ENCODE results near the gene UBR3. TPM values are rescaled to one million over a fixed set of nuclear protein-coding genes. Genes with fewer than 3 reads are reported as not detected.
A peak's percentile ranks its signal among the peaks of the same experiment; 100 is the strongest.
"Not testable (repeated sequence)": the region's sequence is repeated elsewhere in the genome, so short reads cannot be mapped to it uniquely, and the experiment has no call there.

The UBR3 gene
- polyA plus RNA-seq, 4 donors = 8.1 to 21.6 (median 10.1) TPM

GRCh38 chr2:169818241-169818640 lies 9.0 kb upstream of the UBR3 start:
- DNase-seq = no peak
- Histone ChIP-seq H3K27me3 (ENCODE audit: control insufficient read depth in 3 of 3, insufficient read depth in 3 of 3, low read length in 3 of 3) (no peaks in the 10 kb centered on the region), H3K36me3 (ENCODE audit: control insufficient read depth in 3 of 3, insufficient read depth in 2 of 3, low read depth in 1 of 3, low read length in 3 of 3) (peaks cover 0 to 21% (median 6%) of the 10 kb centered on the region in 3 donors), H3K4me3 (ENCODE audit: low read depth in 1 of 3, low read length in 3 of 3) (no peak overlapping the region), H3K4me1 (ENCODE audit: control insufficient read depth in 3 of 3, insufficient read depth in 2 of 3, low read depth in 1 of 3, low read length in 2 of 3) (peaks cover 0 to 2% (median under 1%) of the 10 kb centered on the region in 3 donors), H3K9me3 (ENCODE audit: control insufficient read depth in 2 of 2, insufficient read depth in 1 of 2, low read depth in 1 of 2, low read length in 1 of 2) (no peaks in the 10 kb centered on the region), H3K27ac (ENCODE audit: low read depth in 1 of 3, low read length in 2 of 3) (no peak overlapping the region)
- FAIRE-seq = no peak

DNA sequence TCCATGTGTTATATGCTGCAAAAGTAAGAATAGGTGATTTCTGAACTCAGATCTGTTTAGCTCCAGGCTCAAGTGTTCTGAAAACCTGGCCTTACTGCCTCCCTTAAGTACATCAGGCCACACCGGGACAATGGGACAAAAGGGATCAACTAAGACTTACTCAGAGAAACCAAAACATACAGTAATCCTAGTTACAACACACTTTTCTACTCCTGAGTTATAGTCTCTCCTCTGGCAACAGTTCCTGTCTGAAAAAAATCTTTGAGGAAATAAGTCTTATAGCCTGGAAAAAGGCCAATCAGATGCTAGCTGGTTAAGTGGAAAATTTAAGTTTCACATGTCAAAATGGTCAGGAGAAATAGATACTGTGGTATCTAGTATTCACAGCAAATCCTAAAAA lies 8.1 kb upstream of the UBR3 start:
- WGBS, 3 donors = 90 to 100% (median 94%) methylated on average over 1 of the region's 1 CpG
- Histone ChIP-seq H3K27me3 (ENCODE audit: control insufficient read depth in 3 of 3, insufficient read depth in 3 of 3, low read length in 3 of 3) (no peaks in the 10 kb centered on the region), H3K36me3 (ENCODE audit: control insufficient read depth in 3 of 3, insufficient read depth in 2 of 3, low read depth in 1 of 3, low read length in 3 of 3) (peaks cover 0 to 14% (median 6%) of the 10 kb centered on the region in 3 donors), H3K4me3 (ENCODE audit: low read depth in 1 of 3, low read length in 3 of 3) (no peak overlapping the region), H3K27ac (ENCODE audit: low read depth in 1 of 3, low read length in 2 of 3) (no peak overlapping the region), H3K9me3 (ENCODE audit: control insufficient read depth in 2 of 2, insufficient read depth in 1 of 2, low read depth in 1 of 2, low read length in 1 of 2) (no peaks in the 10 kb centered on the region), H3K4me1 (ENCODE audit: control insufficient read depth in 3 of 3, insufficient read depth in 2 of 3, low read depth in 1 of 3, low read length in 2 of 3) (peaks cover 0 to 8% (median 2%) of the 10 kb centered on the region in 3 donors)
- DNase-seq (no peak), FAIRE-seq (no peak)

- H3K27me3 ChIP-seq (ENCODE audit: control insufficient read depth in 3 of 3, insufficient read depth in 3 of 3, low read length in 3 of 3); H3K9me3 ChIP-seq (ENCODE audit: control insufficient read depth in 2 of 2, insufficient read depth in 1 of 2, low read depth in 1 of 2, low read length in 1 of 2); H3K36me3 ChIP-seq (ENCODE audit: control insufficient read depth in 3 of 3, insufficient read depth in 2 of 3, low read depth in 1 of 3, low read length in 3 of 3); FAIRE-seq; H3K27ac ChIP-seq (ENCODE audit: low read depth in 1 of 3, low read length in 2 of 3); H3K4me3 ChIP-seq (ENCODE audit: low read depth in 1 of 3, low read length in 3 of 3): not testable (repeated sequence)
- H3K4me1 ChIP-seq (ENCODE audit: control insufficient read depth in 3 of 3, insufficient read depth in 2 of 3, low read depth in 1 of 3, low read length in 2 of 3) = peaks cover 0 to 11% (median 2%) of the 10 kb centered on the region in 3 donors
- peak in 1 of 2 donors; percentile 19 for DNase-seq
- WGBS, 3 donors = 67 to 72% (median 70%) methylated on average over 7 of the region's 7 CpGs
Observed at GRCh38 chr2:169820101-169820500, 7.2 kb upstream of the UBR3 start.

GRCh38 chr2:169822036-169822435 lies 5.2 kb upstream of the UBR3 start:
- WGBS, 3 donors = 70 to 76% (median 71%) methylated on average over 3 of the region's 3 CpGs
- H3K4me1 ChIP-seq (ENCODE audit: control insufficient read depth in 3 of 3, insufficient read depth in 2 of 3, low read depth in 1 of 3, low read length in 2 of 3) = peaks cover 0 to 11% (median 2%) of the 10 kb centered on the region in 3 donors
- FAIRE-seq (no peak), DNase-seq (no peak)
- H3K27me3 ChIP-seq (ENCODE audit: control insufficient read depth in 3 of 3, insufficient read depth in 3 of 3, low read length in 3 of 3) = no peaks in the 10 kb centered on the region
- H3K36me3 ChIP-seq (ENCODE audit: control insufficient read depth in 3 of 3, insufficient read depth in 2 of 3, low read depth in 1 of 3, low read length in 3 of 3) = peaks cover 0 to 6% (median 4%) of the 10 kb centered on the region in 3 donors
- H3K27ac ChIP-seq (ENCODE audit: low read depth in 1 of 3, low read length in 2 of 3) = no peak overlapping the region
- H3K4me3 ChIP-seq (ENCODE audit: low read depth in 1 of 3, low read length in 3 of 3) = no peak overlapping the region
- H3K9me3 ChIP-seq (ENCODE audit: control insufficient read depth in 2 of 2, insufficient read depth in 1 of 2, low read depth in 1 of 2, low read length in 1 of 2) = no peaks in the 10 kb centered on the region

GRCh38 chr2:169822785-169823392 lies 4.4 kb upstream of the UBR3 start:
- WGBS, 3 donors = 86 to 88% (median 88%) methylated on average over 4 of the region's 4 CpGs
- peaks cover 0 to 4% (median 3%) of the 10 kb centered on the region in 3 donors for H3K36me3 ChIP-seq (ENCODE audit: control insufficient read depth in 3 of 3, insufficient read depth in 2 of 3, low read depth in 1 of 3, low read length in 3 of 3)
- no peaks in the 10 kb centered on the region for H3K9me3 ChIP-seq (ENCODE audit: control insufficient read depth in 2 of 2, insufficient read depth in 1 of 2, low read depth in 1 of 2, low read length in 1 of 2)
- no peak overlapping the region for H3K4me3 ChIP-seq (ENCODE audit: low read depth in 1 of 3, low read length in 3 of 3)
- FAIRE-seq (no peak), DNase-seq (no peak)
- no peaks in the 10 kb centered on the region for H3K27me3 ChIP-seq (ENCODE audit: control insufficient read depth in 3 of 3, insufficient read depth in 3 of 3, low read length in 3 of 3)
- peaks cover 0 to 11% (median 2%) of the 10 kb centered on the region in 3 donors for H3K4me1 ChIP-seq (ENCODE audit: control insufficient read depth in 3 of 3, insufficient read depth in 2 of 3, low read depth in 1 of 3, low read length in 2 of 3)
- no peak overlapping the region for H3K27ac ChIP-seq (ENCODE audit: low read depth in 1 of 3, low read length in 2 of 3)

GRCh38 chr2:169823996-169824372 lies 3.3 kb upstream of the UBR3 start:
- no peaks in the 10 kb centered on the region for H3K9me3 ChIP-seq (ENCODE audit: control insufficient read depth in 2 of 2, insufficient read depth in 1 of 2, low read depth in 1 of 2, low read length in 1 of 2)
- FAIRE-seq (no peak), DNase-seq (no peak)
- H3K27me3 ChIP-seq (ENCODE audit: control insufficient read depth in 3 of 3, insufficient read depth in 3 of 3, low read length in 3 of 3) = no peaks in the 10 kb centered on the region
- peak overlapping the region in 2 of 3 donors; percentile 79 to 82 for H3K27ac ChIP-seq (ENCODE audit: low read depth in 1 of 3, low read length in 2 of 3)
- 16 to 25% (median 20%) methylated on average over 4 of the region's 4 CpGs for WGBS, 3 donors
- peaks cover 0 to 4% (median 0%) of the 10 kb centered on the region in 3 donors for H3K36me3 ChIP-seq (ENCODE audit: control insufficient read depth in 3 of 3, insufficient read depth in 2 of 3, low read depth in 1 of 3, low read length in 3 of 3)
- peaks cover 2 to 11% (median 3%) of the 10 kb centered on the region in 3 donors for H3K4me1 ChIP-seq (ENCODE audit: control insufficient read depth in 3 of 3, insufficient read depth in 2 of 3, low read depth in 1 of 3, low read length in 2 of 3)
- H3K4me3 ChIP-seq (ENCODE audit: low read depth in 1 of 3, low read length in 3 of 3) = peak overlapping the region; percentile 74 to 94 (median 90)

DNA sequence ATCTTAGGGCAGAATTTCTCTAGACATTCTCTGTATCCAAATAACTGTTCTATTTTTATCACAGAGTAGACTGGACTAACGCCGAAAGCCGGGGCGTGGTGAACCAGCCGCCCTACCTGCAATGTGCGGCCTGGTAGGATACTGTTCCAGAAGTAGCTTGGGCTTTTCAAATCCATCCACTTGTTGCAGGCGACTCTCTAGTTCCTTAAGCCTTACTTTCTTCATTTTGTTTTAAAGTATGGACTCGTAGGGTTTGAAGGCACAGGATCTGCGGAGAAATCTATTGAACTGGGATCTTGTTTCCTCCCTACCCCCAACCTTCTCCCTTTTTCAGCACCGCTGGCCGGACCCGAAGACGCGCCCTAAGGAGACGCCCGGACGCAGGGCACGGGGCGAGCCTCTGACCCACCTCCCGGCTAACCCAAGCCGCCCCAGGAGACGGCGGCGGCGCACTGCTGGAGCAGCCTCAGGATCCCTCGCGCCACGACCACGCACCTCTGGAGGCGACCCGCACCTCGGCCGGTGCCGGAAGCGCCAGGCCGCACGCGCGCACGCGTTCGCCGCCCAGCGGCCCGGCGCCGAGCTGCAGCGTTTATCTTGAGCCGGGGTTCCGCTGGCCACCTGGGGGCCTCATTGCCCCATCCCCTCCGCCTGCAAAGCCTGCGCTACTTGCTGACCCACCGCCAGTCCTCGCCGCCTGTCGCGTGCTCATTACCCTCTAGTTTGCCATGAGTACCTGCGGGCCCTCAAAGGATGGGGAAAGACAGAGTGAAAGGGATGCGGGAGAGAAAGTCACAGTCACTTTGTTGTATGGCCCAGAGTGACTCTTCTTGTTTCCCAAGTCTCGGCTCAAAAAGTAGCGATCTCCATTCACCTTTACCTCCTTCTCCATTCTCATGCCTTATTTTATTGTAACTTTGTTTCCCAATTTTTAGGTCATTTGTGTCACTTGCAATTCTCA lies 2.6 kb upstream of the UBR3 start, which contains the start of gene METTL5:
TSS of gene METTL5 (minus strand) at position 533 of the 961 bp plus-strand sequence. CDS start at position 225, 308 bp downstream.
- peaks cover 0 to 7% (median 0%) of the 10 kb centered on the region in 3 donors for H3K36me3 ChIP-seq (ENCODE audit: control insufficient read depth in 3 of 3, insufficient read depth in 2 of 3, low read depth in 1 of 3, low read length in 3 of 3)
- peak within 1 kb of the TSS; percentile 77 to 82 (median 79) for H3K27ac ChIP-seq (ENCODE audit: low read depth in 1 of 3, low read length in 2 of 3)
- 1 to 2% (median 1%) methylated on average over 47 to 61 of the region's 61 CpGs for WGBS, 3 donors
- H3K4me1 ChIP-seq (ENCODE audit: control insufficient read depth in 3 of 3, insufficient read depth in 2 of 3, low read depth in 1 of 3, low read length in 2 of 3) = peaks cover 2 to 11% (median 3%) of the 10 kb centered on the region in 3 donors
- H3K9me3 ChIP-seq (ENCODE audit: control insufficient read depth in 2 of 2, insufficient read depth in 1 of 2, low read depth in 1 of 2, low read length in 1 of 2) = no peaks in the 10 kb centered on the region
- no peaks in the 10 kb centered on the region for H3K27me3 ChIP-seq (ENCODE audit: control insufficient read depth in 3 of 3, insufficient read depth in 3 of 3, low read length in 3 of 3)
- peak within 1 kb of the TSS; percentile 74 to 94 (median 90) for H3K4me3 ChIP-seq (ENCODE audit: low read depth in 1 of 3, low read length in 3 of 3)
- FAIRE-seq = no peak
- DNase-seq = peak; percentile 77 to 92

DNA sequence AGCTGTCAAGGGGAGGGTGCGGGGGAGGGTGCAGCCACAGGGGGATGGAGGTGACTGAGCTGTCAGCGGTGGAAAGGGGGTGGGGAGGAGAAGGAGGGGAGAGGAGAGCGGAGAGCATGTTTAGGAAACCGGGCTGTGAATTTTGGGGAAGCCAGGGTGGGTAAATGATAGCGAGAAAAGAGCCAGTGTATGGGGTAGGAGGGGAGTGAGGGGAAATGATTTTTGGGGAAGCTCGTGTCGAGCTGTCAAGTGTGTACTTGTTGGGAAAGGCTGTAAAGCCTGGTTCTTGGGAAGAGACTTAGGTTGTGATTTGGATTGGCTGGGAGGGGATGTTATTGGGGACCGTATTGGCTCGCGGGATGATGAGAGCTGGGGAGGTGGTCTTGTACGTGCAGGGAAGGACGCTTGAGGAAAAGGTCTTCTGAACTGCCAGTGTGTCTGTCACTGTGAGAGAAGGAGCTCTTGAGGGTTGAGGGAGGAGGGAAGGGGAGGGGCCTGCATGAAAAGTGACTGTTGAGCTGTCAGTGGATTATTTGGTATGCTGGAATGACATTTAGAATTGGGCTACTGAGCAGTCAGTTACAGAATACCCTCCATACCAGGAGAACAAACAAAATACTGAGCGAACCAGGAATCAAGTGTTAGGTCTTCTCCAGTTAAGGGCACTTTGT lies 1.0 kb downstream of the UBR3 start:
- no peaks in the 10 kb centered on the region for H3K27me3 ChIP-seq (ENCODE audit: control insufficient read depth in 3 of 3, insufficient read depth in 3 of 3, low read length in 3 of 3)
- DNase-seq (peak; percentile 47 to 55), FAIRE-seq (no peak)
- peak overlapping the region; percentile 63 to 94 (median 87) for H3K27ac ChIP-seq (ENCODE audit: low read depth in 1 of 3, low read length in 2 of 3)
- H3K4me3 ChIP-seq (ENCODE audit: low read depth in 1 of 3, low read length in 3 of 3) = peak overlapping the region; percentile 65 to 97 (median 97)
- WGBS, 3 donors = 0 to 1% (median 1%) methylated on average over 13 of the region's 13 CpGs
- H3K36me3 ChIP-seq (ENCODE audit: control insufficient read depth in 3 of 3, insufficient read depth in 2 of 3, low read depth in 1 of 3, low read length in 3 of 3) = peaks cover 0 to 2% (median 0%) of the 10 kb centered on the region in 3 donors
- H3K4me1 ChIP-seq (ENCODE audit: control insufficient read depth in 3 of 3, insufficient read depth in 2 of 3, low read depth in 1 of 3, low read length in 2 of 3) = peaks cover 0 to 11% (median 3%) of the 10 kb centered on the region in 3 donors
- H3K9me3 ChIP-seq (ENCODE audit: control insufficient read depth in 2 of 2, insufficient read depth in 1 of 2, low read depth in 1 of 2, low read length in 1 of 2) = no peaks in the 10 kb centered on the region
